Cardiac fibroblast (primary cell): Measurements from ENCODE around the gene REEP3.

Experiments
- DNase-seq, 2 donors: peaks; one replicate each; pipeline versions ENCODE4 v3.0.0 to v3.0.0-alpha.2; 2010; ENCODE audit warnings: low read depth in 2 of 2
- H3K4me3 ChIP-seq, 2 donors: replicated peaks in 1 of 2; 1 replicate in 1 of 2; 2 replicates in 1 of 2; pipeline ENCODE4 v1.5.1; 2011; ENCODE audit warnings: low read depth in 2 of 2, low read length in 2 of 2, mild to moderate bottlenecking in 2 of 2, moderate library complexity in 1 of 2
- TF ChIP-seq, protein P1 (sequence below): IDR thresholded peaks from one replicate; pipeline ENCODE4 v1.5.1; 2011; ENCODE audit warnings: low read depth, mild to moderate bottlenecking, low read length, inconsistent platforms

The REEP3 gene

GRCh38 chr10:63521416-63522276 is 445 bp downstream of the REEP3 start:
- peak overlapping the region; percentile 78 to 81 for H3K4me3 ChIP-seq
- TF ChIP-seq, protein P1, sequence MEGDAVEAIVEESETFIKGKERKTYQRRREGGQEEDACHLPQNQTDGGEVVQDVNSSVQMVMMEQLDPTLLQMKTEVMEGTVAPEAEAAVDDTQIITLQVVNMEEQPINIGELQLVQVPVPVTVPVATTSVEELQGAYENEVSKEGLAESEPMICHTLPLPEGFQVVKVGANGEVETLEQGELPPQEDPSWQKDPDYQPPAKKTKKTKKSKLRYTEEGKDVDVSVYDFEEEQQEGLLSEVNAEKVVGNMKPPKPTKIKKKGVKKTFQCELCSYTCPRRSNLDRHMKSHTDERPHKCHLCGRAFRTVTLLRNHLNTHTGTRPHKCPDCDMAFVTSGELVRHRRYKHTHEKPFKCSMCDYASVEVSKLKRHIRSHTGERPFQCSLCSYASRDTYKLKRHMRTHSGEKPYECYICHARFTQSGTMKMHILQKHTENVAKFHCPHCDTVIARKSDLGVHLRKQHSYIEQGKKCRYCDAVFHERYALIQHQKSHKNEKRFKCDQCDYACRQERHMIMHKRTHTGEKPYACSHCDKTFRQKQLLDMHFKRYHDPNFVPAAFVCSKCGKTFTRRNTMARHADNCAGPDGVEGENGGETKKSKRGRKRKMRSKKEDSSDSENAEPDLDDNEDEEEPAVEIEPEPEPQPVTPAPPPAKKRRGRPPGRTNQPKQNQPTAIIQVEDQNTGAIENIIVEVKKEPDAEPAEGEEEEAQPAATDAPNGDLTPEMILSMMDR = no peak
- DNase-seq = peak; percentile 71 to 78

DNA sequence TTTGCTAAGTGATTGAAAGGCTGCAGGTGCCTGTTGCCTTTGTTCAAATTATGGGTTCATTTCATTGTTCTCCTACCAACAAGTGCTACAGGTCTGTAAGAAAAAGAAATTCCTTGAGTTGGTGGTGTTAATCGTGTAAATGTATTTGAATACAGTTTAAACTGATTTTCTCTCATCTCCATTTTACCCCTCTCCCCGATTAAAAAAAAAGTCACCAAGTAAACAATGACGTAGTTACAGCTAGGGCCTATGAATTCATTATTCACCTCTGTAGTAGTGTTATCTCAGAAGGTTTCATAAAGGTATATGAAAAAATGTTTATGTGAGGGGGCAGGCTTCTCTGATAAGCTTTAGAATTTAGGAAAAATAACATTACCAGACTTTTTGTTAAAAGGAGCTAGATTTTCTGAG is 1.1 kb downstream of the REEP3 start:
- peak; percentile 31 to 38 for DNase-seq
- peak overlapping the region; percentile 76 to 81 for H3K4me3 ChIP-seq
- TF ChIP-seq, protein P1 = no peak

DNA sequence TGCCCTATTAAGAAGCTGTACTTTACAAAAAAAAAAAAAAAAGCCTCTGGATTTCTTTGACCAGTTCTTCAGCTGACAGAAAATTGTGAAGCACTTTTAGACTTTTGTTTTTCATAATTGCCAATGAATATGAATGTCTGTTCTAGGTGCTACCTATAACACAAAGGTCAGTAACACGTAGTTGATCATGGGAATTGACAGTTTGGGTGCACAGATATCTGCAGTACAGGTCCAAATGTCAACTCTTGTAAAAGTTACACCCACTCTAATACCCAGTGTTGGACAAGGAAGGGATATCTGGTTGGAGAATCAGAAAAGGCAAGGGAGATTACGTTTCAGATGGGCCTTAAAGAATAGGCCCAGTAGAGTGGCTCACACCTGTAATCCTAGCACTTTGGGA is 1.8 kb downstream of the REEP3 start:
- no peak for DNase-seq
- TF ChIP-seq, protein P1 = no peak
- peak overlapping the region in 1 of 2 donors; percentile 81 for H3K4me3 ChIP-seq

DNA sequence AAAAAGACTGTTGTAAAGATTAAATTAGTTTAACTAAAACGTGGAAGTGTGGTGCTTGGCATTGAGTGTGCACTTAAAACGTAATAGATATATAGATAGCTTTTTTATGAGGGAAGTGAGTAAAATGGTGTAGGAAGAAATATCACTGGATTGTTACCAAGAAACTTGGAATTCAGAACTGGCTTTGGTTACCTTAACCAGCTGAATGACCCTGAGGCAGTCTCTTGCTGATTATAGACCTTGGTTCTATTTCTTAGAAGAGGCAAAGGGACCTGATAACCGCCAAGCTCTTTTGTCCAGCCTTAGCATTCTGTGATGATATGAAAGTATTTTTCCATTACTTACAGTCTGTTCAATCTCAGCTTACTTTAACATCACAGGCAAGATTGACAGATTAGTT is 3.8 kb downstream of the REEP3 start:
- no peak overlapping the region for H3K4me3 ChIP-seq
- TF ChIP-seq, protein P1 = no peak
- DNase-seq = no peak

GRCh38 chr10:63527401-63527800 is 6.2 kb downstream of the REEP3 start:
- H3K4me3 ChIP-seq = no peak overlapping the region
- no peak for DNase-seq
- TF ChIP-seq, protein P1 = no peak

DNA sequence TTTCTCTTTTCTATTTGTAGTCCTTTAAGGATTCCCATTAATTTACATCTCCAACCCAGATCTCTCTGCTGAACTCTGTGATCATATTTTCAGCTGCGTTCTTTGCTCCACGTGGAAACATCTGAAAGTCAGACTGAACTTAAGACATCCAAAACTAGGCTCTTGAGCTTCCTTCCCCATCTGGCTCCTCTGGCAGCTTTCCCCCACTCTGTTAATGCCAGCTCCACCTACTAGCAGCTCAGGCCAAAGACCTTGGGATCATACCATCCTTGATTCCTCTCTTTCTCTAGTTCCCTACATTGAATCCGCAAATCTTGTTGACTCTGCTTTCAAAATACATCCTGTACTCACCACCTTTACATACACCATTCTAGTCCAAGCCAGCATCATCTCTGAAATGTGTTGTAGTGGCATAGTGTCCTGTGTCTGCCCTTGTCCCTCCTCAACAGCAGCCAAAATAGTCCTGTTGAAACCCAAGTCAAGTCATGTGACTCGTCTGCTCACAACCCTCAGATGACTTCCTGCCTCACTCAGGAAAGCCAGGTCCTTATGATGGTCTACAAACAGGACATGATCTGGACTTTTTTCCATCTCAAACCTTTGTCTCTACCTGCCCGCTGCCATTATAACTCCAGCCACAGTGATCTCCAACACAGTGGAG is 7.0 kb downstream of the REEP3 start:
- DNase-seq = no peak
- H3K4me3 ChIP-seq = no peak overlapping the region
- TF ChIP-seq, protein P1 = no peak
